Stimulated activated CD8-positive, alpha-beta memory T cell treated with anti-CD3 and anti-CD28 coated beads, Interleukin-4, amount 100 ng/mL, for 4 hours (primary cell): ENCODE data around the gene TDRD12.
"Not testable (repeated sequence)": the region's sequence is repeated elsewhere in the genome, so short reads cannot be mapped to it uniquely, and the experiment has no call there.

ENCODE experiments used
- DNase-seq, 2 donors: peaks; one replicate each; pipeline ENCODE4 v3.0.0-alpha.2; 2020; ENCODE audit warnings: low read depth in 2 of 2, low spot score in 1 of 2

TDRD12 gene

DNA sequence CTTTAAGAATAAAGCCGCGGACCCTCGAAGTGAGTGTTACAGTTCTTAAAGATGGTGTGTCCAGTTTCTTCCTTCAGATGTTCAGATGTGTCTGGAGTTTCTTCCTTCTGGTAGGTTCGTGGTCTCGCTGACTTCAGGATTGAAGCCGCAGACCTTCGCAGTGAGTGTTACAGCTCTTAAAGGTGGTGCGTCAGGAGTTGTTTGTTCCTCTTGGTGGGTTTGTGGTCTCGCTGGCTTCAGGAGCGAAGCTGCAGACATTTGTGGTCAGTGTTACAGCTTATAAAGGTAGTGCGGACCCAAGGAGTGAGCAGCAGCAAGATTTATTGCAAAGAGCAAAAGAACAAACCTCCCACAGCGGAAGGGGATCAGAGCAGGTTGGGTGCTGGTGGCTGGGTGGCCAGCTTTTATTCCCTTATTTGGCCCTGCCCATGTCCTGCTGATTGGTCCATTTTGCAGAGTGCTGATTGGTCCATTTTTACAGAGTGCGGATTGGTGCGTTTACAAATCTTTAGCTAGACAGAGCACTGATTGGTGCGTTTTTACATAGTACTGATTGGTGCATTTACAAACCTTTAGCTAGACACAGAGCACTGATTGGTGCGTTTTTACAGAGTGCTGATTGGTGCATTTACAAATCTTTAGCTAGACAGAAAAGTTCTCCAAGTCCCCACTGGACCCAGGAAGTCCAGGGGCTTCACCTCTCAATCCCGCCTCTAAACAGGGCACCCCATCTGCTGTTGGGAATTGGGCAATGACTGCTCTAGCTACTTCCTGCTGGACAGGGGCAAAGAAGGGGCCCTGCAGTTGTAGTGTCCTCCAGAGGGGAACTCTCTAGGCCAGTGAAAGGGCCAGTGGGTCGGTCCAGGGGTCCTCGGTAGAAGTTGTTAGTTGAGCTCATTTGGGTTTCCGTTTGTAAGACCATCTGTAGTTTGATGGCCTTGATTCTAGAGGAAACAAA, 26.1 kb upstream of the TDRD12 start:
- not testable (repeated sequence) for DNase-seq

DNA sequence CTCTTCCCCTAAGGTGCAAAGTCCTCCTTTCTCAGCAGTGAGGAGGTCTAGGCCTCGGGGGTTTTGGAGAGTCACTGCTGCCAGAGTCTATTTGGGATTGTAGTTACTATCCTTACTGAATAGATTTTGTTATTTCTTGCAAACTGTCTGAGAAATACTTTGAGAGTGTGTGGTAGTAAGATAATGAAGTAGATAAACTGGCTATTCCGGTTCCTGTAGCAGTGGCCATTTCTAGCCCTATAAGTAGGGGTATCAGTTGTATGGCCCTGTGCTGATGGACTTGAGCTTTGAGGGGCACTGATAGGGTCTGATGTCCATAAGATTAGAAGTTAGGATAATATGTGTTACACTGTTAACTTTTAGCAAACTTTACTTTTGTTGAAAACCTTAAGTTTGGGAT, 25.3 kb upstream of the TDRD12 start:
- DNase-seq: not testable (repeated sequence)

DNA sequence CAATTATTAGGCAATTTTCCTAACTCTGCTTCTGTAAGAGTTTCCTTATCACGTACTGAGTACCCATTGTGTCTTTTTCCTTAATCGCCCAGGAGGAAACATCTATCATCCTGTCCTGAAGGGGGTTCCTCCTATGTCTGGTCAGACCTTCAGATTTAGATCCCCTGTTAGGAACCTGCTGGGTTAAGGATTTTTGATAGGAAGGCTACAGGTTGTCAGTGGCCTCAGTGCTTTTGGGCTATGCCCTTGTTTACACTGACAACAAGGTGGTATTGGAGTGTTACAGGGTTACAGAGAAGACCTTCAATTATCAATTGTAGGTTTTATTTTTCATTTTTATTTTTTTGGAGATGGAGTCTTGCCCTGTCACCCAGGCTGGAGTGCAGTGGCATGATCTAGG, 24.7 kb upstream of the TDRD12 start:
- not testable (repeated sequence) for DNase-seq

DNA sequence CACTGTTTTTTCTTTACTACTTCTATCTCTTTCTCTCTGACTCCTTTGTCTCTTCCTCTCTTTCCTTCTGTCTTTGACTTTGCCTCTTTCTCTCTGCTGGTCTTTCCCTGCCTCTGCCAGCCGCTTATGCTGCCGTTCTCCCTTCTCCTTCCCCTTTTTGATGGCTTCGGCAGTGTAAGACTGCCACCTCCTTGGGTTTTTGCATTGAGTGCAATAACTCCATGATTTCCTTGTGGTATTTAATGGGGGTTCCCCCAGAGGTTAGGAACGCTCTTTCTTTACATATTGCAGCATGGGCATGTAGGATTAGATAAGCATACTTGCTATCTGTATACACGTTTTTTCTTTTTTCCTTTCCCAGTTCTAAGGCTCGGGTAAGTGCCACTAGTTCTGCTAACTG, 24.1 kb upstream of the TDRD12 start:
- not testable (repeated sequence) for DNase-seq

DNA sequence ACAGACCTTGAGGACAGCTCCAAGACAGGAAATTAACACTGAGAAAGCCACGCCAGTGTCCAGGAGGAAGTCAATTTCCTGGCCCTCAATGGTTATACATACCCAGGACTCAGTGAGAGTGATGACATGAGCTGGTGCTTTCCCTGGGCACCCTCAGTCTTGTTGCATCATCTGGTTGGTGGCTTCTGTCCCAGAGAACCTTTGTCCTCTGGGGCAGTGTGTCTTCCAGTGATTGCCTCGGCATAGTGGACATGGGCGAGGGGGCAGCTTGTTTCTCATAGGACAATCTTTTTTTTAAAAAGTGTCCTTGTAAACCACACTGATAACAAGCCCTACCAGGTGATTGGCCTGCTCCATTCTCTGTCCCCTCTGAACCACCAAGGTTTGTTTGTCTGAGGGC, 22.8 kb upstream of the TDRD12 start:
- not testable (repeated sequence) for DNase-seq

DNA sequence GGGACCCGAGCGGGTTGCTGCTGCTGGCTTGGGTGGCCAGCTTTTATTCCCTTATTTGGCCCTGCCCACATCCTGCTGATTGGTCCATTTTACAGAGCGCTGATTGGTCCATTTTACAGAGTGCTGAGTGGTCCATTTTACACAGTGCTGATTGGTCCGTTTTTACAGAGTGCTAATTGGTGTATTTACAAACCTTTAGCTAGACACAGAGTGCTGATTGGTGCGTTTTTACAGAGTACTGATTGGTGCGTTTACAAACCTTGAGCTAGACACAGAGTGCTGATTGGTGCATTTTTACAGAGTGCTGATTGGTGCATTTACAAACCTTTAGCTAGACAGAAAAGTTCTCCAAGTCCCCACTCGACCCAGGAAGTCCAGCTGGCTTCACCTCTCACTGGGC, 19.4 kb upstream of the TDRD12 start:
- DNase-seq: not testable (repeated sequence)

DNA sequence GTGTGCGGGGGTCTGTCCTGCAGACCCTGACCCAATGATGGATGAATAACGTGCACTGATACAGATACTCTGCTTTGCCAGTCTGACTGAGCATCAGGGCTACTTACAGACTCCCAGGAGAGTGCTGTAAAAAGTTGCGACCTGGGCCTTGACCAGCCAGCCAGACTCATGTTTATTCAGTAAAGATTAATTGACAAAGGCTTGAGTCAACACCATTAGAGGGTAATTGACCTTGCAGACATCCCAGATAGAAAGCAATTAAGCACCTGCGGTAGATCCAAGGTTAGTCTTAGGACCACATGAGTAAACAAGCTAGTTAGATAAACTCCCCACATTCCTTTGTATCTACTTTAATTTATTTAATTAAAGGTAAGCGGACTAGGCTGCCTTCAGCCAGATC, 17.6 kb upstream of the TDRD12 start:
- no peak for DNase-seq

DNA sequence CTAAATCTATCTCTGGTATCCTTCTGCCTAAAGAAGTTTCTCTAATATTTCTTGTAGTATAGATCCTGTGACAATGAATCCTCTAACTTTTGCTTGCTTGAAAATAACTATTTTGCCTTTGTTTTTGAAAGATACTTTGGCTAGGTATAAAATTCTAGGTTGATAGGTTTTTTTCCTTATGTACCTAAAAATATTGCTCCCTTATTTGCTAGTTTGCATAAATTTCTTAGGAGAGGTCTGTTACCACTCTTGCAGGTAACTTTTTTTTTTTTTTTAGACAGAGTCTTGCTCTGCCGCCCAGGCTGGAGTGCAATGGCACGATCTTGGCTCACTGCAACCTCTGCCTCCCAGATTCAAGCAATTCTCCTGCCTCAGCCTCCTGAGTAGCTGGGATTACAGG, 15.6 kb upstream of the TDRD12 start:
- not testable (repeated sequence) for DNase-seq

DNA sequence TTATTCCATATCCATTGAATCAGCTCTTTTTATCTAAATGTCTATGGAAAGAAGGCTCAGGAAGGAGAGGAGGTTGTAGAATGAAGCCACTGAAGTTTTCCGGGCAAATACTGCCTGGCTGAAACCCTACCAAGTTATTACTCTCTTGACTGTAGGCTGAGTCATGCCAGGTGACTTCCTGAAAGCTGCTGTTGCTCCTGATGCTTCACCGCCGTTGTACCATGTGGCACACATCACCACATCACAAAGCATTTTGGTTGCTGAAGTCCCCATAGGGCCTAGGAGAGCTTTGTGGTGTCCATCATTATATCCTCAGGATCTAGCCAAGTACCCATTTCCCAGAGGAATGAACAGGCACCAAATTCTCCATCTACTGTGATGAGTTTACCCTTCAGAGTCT, 11.1 kb upstream of the TDRD12 start:
- DNase-seq: no peak

DNA sequence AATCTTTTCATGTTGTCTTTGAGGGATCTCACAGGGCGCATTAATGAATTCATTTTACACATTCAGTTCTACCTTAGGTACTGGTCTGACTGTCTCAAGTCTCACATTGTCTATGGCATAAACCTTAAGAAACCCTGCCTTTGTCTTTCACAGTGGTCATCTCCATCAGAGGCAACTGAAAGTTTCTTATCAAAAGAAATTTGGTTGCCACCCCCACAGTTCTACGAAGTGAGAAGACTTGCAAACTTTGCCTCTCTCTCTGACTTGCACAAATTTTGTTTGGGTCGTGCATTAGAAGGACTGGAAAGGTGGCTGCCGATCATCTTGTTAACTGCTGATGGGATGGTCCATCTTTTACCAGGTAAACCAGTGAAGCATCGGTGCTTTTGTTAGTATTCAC, 10.5 kb upstream of the TDRD12 start:
- no peak for DNase-seq

DNA sequence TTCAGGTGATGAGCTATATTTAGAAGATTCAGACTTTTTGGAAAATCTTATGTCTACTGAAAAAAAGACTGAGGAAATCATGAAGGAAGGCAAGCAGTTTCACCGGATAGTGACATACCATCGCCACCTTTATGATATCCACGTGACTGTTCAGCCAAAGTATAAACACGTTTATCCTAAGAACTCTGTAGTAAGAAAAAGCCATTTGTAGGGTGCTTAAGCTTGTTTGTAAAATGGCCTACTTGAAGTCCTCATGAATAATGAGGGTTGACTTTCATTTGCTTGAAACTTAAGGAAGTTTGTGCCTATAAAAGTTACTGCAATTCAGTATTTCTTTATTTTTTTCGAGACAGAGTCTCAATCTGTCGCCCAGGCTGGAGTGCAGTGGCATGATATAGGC, 7.8 kb upstream of the TDRD12 start:
- no peak for DNase-seq

DNA sequence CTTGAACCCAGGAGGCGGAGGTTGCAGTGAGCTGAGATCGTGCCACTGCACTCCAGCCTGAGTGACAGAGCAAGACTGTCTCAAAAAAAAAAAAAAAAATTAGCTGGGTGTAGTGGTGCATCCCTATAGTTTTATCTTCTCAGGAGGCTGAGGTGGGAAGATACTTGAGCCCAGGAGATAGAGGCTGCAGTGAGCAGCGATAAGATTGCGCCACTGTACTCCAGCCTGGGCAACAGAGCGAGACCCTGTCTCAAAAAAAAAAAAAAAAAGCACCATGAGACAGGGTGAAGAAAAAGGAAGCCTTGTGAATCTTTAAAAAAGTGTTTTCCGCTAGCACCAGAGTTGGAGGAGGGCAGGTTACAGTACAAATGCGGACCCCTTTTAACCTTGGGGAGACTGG, 3.4 kb upstream of the TDRD12 start:
- DNase-seq: not testable (repeated sequence)

DNA sequence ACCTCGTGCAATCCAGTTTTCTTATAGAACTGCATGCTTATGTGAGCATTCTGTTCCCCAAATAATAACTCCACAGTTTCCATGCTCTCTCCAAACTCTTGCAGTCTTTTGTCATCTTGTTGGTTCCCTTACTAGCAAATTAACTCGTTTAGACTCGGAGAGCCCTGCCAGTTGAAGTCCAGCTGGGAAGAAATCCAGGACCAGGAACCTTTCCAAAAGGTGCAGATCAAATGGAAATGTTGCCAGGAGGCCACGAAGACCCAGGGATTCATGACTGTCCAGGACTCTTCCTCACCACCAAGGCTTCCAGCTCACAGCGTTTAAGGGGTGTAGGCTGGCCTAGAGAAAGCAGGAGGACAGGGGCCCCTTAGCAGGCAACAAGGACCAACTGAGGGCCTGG, 2.1 kb upstream of the TDRD12 start:
- no peak for DNase-seq

DNA sequence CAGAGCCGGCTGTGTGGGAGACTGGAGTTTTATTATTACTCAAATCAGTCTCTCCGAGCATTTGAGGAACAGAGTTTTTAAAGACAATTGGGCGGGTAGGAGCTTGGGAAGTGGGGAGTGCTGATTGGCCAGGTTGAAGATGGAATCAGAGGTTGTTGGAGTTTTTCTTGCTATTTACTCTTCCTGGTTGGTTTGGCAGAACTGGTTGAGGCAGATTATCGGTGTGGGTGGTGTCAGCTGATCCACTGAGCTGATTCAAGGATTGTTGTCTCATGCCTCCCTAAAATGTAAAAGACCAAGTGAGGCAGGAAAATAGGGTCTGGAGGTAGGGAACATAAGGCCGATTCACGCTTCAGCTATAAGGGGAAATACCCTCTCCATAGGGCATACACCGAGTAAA, 1.3 kb upstream of the TDRD12 start:
- DNase-seq: no peak

DNA sequence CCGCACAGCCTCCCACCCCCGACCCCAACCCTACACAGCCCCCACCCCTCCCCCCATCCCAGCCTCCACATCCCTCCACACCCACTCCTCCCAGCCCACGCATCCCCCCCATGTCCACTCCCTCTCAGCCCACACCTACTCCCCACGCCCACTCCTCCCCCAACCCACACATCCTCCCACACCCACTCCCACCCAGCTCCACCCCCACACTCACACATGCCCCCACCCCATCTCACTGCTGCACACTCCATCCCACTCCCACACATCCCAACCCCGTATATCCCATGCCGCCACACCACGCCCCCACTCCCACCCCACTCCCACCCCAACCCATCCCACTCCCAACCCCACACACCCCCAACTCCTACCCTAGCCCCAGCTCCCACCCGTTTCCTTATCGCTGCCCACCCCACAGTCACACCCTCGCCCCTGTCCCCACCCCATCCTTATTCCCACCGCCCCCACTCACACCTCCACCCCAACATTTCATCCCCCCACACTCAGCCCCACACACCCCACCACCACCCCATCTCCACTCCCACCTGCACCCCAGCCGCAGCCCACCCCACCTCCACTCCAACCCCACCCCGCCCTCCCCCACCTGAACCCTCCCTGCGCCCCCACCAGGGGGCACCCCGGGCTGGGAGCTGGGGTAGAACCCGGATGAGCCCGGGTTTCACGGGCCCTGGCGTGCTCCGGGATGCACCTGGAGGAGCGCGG, 809 bp downstream of the TDRD12 start:
- DNase-seq: no peak

DNA sequence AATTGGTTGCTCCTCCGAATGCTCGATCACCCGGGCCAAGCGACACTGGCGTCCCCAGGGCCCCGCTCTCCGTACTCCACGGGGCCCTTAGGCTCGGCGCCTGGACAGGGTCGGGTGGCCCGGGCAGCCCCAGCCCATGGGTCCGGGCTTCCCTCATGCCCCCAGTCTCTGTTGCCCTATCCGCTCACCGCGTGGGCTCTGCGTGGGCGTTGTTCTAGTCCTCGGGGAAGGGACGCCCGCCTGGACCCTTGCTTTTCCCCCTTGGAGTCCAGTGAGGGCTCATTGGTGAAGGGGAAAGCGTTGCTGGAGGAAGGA, 1.3 kb downstream of the TDRD12 start:
- DNase-seq: no peak

DNA sequence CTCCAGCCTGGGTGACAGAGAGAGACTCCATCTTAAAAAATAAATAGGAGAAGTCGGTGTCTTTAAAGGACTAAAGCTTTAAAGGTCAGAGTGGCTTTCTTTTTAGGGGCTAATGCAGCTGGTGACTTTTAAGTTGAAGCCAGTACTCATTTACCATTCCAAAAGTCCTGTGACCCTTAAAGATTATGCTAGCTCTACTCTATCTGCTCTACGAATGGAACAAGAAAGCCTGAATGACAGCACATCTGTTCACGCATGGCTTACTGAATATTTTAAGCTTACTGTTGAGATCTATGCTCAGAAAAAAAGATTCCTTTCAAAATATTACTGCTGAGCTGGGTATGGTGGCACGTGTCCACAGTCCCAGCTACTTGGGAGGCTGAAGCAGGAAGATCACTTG, 16.4 kb downstream of the TDRD12 start:
- no peak for DNase-seq

DNA sequence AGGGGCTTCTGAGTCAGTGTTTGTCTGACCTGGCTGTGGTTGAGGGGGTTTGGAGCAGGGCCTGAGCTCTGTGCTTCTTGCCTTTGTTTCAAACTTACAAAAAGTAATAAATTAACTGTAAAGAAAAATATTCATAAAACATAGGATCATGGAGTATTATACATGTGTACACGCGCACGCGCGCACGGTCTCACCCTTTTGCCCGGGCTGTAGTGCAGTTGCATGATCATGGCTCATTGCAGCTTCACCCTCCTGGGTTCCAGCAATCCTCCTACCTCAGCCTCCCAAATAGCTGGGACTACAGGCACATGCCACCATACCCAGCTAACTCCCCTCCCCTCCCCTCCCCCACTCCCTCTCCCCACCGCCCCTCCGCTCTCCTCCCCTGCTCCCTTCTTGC, 23.5 kb downstream of the TDRD12 start:
- no peak for DNase-seq

DNA sequence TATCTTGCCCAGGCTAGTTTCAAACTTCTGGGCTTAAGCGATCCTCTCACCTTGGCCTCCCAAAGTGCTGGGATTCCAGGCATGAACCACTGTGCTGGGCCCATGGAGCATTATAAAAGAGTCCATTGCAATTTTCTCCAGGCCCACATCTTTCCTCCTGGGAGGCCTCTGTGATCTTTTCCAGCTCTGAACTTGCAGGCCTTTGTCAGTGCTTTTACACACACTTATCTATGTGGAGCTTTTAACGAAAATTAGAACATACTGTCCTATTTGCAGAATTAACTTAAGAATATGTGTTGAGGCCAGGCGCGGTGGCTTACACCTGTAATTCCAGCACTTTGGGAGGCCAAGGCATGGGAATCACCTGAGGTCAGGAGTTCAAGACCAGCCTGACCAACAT, 23.9 kb downstream of the TDRD12 start:
- DNase-seq: no peak

DNA sequence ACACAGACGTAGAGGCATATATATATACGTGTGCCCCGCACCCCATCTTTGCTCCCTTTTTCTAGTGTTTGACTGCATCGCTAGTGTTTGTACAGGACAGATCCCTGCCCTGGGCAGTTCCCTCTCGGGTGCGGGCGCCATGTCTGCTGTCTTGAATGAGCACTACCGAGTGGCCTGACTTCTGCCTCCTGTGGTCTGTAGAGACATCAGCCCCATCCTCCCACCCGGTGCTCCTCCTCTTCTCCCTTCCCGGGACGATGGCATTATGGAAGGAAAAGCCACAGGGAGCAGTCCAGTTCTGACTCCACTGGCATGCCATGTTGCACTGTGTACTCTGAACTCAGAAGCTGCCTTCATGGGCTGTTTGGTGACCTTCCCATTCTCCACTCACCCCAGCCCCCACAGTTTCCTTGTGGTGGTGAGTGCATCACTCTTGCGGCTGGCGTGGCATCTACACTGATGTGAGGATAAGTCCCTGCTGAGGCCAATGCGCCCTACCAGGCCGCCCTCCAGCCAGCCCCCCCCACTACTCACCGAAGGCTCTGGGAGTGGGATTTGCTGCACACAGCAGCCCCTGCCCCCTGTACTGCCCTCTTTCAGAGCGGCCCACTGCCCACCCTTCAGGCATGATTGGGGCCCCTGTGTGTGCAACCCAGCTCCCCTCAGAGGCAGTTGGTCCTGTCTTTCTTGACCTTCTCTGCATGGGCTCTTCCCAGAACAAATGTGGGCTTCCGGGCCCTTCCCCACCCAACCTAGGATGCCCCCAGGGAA, 25.2 kb downstream of the TDRD12 start:
- no peak for DNase-seq

DNA sequence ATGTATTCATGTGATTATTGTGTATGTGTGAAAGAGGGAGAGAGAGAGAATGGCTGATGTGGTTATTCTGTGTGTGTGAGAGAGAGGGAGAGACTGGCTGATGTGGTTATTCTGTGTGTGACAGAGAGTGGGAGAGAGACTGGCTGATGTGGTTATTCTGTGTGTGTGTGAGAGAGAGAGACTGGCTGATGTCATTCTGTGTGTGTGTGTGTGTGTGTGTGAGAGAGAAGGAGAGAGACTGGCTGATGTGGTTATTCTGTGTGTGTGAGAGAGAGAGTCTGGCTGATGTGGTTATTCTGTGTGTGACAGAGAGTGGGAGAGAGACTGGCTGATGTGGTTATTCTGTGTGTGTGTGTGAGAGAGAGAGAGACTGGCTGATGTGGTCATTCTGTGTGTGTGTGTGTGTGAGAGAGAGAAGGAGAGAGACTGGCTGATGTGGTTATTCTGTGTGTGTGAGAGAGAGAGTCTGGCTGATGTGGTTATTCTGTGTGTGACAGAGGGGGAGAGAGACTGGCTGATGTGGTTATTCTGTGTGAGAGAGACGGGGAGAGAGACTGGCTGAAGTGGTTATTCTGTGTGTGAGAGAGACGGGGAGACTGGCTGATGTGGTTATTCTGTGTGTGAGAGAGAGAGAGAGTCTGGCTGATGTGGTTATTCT, 26.2 kb downstream of the TDRD12 start:
- DNase-seq: not testable (repeated sequence)
